ENCODE data around the gene SCAMP4.
"Not testable (repeated sequence)": the region's sequence is repeated elsewhere in the genome, so short reads cannot be mapped to it uniquely, and the experiment has no call there.

The SCAMP4 gene

DNA sequence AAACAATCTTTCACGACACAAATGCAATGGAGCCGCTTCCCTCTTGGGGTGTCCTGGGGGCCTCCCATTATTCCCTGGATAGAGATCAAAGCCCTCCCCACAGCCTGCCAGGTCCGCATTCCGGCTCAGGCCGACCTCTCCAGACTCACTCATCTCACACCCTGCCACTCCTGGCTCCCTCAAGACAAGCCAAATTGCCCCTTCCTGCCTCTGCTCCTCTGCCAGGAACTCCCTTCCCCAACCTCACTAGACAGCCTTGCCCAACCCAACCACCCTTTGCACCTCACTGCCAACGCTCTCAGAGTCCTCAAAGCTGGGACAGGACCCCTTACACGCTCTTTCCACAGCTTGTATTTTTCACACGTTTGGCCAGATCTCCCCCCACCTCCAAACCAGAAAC lies 21.4 kb upstream of the SCAMP4 start:
- no peak for DNase-seq

DNA sequence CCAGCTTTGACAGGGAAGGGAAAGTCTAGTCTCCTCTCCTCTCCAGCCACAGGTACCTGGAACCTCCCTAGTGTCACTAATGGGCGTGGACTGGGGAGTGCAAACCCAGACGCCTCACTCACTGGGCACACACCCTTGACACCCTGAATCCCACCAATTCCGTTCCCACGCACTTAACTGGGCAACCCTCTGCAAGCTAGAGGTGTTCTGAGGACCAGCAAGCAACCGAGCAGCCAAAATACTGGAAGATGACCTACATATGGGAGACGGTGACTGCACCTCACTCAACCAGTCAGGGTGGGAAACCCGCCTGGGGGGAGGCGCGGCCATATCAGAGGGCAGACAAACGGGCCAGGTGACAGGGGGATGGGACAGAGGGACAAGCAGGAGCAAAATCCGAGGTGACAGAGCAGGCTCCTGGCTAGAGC lies 20.9 kb upstream of the SCAMP4 start:
- peak; percentile 74 for DNase-seq

DNA sequence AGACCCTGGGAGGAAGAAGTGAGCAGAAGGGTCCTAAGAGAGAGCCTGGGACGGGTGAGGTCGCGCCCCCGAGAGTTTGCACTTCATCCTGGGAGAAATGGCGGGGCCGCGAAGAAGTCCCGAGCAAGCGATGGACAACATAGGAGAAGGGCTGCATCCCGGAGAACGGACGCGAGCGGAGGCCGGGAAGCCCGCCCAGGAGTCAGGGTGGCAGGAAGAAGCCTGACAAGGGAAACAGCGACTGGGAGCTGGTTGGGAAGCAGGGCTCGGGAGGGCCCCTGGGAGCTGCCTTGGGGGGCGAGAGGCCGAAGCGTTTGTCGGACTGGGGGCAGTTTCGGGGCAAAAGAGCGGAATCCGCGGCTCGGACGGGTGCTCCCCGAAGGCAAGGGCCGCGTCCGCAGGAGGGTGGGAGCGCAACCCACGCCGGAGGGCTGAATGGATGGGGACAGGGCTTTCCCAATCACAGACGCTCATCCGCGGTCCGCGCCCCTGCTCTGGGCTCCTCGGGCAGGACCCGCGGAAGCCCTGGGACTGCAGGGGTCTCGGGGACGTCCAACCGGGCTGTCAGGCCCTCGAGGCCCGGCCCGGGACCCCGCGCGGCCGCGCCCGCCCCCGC lies 20.4 kb upstream of the SCAMP4 start:
- DNase-seq = peak; percentile 48

DNA sequence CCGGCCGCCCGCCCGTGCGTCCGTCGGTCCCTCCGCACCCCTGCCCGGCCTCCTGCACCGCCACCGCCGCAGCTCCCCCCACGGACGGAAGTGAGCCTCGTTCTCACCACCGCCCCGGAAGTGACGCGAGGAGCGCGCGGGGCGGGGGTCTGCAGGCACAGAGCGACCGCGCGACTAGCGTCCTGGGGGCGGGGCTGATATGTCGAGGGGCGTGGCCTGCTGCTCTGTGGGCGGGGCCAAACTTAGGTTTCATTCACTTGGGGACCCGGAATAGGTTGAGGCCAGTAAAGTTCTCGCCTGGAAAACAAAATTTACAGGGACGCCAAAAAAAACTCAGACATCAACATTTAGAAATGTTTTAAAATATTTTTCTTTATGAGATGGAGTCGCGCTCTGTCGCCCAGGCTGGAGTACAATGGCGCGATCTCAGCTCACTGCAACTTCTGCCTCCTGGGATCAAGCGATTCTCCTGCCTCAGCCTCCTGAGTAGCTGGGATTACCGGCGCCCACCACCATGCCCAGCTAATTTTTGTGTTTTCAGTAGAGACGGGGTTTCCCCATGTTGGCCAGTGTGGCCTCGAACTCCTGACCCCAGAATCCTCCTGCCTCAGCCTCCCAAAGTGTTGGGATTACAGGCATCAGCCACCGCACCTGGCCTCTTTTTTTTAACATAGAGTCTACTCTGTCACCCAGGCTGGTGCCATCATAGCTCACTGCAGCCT lies 19.6 kb upstream of the SCAMP4 start, which contains the start of gene ABHD17A:
TSS of gene ABHD17A (minus strand) at position 99 of the 722 bp plus-strand sequence. CDS start 3,930 bp downstream, outside the sequence.
- peak; percentile 97 for DNase-seq

DNA sequence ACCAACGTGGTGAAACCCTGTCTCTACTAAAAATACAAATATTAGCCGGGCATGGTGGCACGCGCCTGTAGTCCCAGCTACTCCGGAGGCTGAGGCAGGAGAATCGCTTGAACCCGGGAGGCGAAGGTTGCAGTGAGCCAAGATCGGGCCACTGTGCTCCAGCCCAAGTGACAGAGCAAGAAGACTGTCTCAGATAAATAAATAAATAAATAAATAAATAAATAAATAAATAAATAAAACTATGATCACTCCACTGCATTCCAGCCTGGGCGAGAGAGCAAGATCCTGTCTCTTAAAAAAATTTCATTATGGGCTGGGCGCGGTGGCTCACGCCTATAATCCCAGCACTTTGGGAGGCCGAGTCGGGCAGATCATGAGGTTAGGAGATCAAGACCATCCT lies 18.8 kb upstream of the SCAMP4 start:
- not testable (repeated sequence) for DNase-seq

DNA sequence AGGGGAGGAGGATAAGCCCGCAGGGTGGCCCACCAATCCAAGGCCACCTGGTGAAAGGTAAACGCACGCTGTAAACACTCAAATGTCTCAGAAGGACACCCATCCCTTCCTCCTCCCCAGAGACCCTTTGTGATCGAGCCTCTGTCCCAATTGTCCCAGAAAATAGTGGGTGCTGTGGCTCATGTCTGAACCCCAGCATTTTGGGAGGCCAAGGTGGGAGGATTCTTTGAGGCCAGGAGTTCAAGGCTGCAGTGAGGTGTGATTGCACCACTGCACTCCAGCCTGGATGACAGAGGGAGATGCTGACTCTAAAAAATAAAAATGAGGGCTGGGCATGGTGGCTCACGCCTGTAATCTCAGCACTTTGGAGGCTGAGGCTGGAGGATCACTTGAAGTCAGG lies 16.8 kb upstream of the SCAMP4 start:
- no peak for DNase-seq

DNA sequence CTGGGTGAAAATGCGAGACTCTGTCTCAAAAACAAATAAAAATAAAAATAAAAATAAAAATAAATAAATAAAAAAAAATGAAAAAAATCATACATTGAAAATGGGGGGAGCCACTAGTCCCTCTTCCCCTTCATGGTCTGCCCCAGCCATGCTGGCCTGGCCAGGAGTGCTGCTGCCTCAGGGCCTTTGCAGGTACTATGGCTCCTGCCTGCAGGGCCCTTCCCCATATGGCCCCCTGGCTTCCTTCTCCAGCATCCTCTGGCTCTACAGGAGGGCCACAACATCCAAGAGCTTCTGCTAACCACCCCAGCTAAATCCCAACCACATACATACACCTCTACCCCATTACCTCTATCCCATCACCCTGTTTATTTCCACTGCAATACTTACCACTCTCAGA lies 15.3 kb upstream of the SCAMP4 start:
- DNase-seq = no peak

DNA sequence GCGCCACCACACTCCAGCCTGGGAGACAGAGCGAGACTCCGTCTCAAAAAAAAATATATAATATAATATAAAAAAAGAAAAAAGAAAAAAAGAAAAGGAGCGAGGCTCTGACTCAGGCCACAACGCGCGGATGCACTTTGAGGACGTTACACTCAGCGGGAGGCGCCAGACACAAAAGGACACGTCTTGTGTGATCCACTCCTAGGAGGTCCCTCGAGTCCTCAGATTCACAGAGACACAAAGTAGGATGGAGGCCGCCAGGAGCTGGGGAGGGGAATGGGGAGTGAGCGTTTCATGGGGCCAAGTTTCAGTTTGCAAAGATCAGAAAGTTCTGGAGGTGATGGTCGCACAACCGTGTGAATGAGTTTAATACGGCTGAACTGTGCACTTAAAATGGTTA lies 11.4 kb upstream of the SCAMP4 start:
- DNase-seq = no peak

DNA sequence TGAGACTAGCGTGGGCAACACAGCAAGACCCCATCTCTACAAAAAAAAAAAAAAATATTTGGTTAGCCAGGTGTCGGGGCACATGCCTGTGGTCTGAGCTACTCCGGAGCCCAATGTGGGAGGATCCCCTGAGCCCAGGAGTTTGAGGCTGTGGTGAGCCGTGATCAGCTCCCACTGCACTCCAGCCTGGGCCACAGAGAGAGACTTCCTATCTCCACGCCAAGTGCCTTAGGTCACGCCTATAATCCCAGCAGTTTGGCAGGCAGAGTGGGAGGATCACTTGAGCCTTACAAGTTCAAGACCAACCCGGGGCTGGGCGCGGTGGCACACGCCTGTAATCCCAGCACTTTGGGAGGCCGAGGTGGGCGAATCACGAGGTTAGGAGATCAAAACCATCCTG lies 8.7 kb upstream of the SCAMP4 start:
- no peak for DNase-seq

DNA sequence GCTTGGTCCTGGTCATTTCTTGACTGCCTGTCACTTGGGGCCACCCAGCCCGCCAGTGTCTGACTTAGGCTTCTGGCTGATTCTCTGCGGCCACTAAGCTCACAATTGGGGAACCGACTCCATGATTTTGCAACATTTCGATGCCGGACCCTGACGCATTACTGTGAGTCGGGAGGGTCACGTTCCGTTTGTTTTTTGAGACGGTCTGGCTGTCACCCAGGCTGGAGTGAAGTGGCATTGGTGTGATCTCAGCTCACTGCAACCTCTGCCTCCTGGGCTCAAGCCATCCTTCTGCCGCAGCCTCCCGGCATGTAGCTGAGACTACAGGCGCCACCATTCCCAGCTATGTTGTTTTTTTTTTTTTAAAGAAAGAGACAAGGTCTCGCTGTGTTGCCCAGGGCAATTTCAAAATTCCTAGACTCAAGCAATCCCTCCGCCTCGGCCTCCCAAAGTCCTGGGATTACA lies 3.2 kb upstream of the SCAMP4 start:
- DNase-seq = no peak

DNA sequence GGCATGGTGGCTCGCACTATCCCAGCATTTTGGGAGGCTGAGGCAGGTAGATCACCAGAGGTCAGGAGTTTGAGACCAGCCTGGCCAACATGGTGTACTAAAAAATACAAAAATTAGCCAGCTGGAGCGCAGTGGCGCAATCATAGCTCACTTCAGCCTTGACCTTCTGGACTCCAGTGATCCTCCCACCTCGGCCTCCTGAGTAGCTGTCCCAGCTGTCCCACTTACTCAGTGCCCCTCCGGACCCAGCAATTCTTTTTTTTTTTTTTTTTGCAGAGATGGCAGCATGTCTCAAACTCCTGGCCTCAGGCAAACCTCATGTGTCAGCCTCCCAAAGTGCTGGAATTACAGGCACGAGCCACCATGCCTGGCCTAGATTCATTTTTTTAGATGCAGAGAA lies 2.3 kb upstream of the SCAMP4 start:
- DNase-seq = no peak

DNA sequence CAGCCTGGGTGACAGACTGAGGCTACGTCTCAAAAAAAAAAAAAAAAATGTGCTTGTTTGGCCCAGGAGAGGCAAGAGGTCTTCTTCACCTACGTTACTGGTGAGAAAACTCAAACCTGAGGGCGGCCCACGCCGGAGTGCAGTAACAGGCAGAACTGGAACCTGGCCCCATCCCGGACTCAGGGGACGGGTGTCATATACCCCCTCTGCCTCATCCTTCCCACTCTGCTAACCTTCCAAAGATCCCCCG lies 414 bp upstream of the SCAMP4 start:
- DNase-seq = no peak

DNA sequence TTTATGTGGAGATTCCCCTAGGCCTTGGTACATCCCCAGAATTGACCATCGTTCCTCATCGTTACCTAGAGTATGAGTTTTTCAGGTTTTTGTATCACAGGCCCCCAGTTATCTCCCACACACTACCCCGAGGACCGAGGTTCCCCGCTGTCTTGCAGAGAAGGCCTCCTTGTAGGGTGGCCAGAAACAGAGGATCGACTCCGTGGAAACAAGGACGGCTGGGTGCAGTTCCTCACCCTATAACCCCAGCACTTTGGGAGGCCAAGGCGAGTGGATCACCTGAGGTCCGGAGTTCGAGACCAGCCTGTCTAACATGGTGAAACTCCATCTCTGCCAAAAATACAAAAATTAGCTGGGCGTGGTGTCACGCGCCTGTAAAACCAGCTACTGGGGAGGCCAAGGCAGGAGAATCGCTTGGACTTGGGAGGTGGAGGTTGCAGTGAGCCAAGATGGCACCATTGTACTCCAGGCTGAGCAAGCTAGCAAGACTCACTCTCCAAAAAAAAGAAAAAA lies 720 bp downstream of the SCAMP4 start:
- no peak for DNase-seq

DNA sequence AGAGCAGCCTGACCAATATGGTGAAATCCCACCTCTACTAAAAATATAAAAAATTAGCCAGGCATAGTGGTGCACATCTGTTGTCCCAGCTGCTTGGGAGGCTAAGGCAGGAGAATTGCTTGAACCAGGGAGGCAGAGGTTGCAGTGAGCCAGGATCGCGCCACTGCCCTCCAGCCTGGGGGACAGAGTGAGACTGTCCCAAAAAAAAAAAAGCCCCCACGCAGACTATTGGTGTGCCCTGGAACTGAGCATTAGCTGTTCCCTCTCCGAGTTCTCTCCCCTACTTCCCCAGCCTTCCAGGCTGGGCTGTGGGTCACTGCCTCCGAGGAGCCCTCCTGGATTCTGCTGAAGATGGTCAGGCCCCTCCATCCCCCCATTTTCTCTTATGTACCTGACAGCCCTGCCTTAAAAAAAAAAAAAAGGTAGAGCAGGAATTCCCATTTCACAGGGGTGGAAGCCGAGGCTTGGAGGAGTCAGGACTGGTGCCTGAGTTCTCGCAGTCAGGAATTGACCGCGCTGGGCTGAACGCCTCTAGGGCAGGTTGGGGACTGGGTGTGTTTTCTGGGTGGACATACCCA lies 1.9 kb downstream of the SCAMP4 start:
- no peak for DNase-seq

DNA sequence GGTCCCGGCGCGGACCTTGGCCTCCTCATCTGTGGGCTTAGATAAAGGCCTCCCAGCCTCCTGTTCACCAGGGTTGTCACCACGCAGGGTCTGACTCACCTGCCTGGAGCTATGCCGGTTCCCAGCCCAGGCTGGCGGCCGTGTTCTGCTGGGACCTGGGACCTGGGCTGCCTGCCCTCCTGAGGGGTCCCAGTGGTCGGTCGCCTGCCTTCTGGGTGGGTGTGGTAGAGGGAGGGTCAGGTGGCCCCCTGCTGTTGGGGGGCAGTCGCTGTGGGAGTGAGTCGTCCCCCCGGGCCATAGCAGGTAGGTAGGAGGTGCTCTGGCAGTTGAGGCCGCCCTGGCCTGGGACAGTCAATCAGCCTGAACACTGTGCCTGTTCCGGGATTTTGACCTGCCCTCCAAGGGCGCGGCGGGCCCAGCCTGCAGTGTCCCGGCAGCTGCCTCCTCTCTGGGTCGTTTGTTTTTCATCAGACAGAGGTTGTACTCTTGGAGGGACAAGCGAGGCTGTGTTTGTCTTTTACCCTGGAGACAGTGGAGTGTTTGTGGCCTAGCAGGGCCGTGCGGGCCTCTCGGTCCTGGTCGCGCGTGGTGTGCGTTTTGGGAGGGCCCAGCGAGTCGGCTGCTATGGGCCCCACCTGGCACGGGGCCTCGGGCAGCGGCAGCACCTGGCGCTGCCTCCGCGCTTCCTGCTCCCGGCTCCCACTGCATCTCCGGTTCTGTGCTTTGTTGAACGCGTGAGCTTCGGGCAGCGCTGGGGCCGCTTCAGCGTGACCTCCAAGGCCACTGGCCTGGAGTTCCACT lies 2.6 kb downstream of the SCAMP4 start:
- no peak for DNase-seq

DNA sequence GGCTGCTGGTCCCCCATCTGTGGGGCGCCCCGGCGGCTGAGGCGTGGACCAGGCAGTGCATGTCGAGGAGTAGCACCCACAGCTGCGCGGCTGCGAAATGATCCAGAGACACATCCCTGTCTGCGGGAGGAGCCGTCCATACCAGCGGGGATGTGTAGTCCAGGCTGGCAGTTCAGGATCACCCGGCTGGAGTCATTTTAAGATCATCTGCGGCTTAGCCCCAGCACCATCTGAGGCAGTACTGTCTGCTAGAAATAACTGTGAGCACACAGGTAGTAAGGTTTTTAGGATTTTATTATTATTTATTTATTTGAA lies 3.1 kb downstream of the SCAMP4 start:
- no peak for DNase-seq

DNA sequence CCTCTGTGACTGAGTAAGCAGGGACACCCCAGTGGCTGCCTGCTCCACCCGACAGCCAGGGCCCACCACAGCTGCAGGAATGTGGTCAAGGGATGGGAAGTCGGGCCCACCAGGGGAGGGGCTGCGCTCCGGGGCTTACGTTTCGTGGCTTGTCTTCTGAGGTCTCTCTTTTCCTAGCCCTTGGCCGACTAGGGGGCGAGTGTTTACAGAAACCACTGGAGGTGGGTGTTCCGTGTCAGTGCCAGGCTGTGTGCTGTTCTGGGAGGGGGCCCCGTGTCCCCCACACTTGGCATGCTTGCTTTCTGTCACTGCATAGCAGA lies 4.5 kb downstream of the SCAMP4 start:
- no peak for DNase-seq

DNA sequence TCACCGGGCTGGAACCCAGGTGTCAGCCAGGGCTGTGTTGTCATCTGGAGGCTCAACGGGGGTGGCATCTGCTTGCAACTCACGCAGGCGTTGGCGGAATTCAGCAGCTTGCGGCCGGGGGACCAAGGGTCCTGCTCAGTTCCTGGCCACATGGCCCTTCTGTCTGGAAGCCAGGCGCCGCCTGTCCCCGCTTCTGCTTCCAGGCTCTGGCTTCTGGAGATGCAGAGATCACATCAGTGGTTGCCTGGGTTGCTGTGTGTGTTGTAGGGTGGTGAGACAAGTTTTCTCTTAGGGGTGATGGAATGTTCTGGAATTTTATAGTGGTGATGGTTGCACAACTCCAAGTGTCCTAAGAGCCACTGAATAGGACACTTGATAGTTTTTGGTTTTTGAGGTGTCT lies 5.0 kb downstream of the SCAMP4 start:
- DNase-seq = no peak

DNA sequence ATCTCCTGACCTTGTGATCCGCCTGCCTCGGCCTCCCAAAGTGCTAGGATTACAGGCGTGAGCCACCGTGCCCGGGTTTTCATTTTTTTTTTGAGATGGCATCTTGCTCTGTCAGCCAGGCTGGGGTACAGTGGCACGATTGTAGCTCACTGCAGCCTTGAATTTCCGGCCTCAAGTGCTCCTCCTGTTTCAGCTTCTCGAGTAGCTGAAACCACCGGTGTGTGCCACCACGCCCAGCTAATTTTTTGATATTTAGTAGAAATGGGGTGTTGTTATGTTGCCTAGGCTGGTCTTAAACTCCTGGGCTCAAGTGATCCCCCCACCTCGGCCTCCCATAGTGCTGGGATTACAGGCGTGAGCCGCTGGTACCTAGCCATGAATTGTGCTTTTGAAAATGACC lies 5.9 kb downstream of the SCAMP4 start:
- DNase-seq = peak; percentile 54

DNA sequence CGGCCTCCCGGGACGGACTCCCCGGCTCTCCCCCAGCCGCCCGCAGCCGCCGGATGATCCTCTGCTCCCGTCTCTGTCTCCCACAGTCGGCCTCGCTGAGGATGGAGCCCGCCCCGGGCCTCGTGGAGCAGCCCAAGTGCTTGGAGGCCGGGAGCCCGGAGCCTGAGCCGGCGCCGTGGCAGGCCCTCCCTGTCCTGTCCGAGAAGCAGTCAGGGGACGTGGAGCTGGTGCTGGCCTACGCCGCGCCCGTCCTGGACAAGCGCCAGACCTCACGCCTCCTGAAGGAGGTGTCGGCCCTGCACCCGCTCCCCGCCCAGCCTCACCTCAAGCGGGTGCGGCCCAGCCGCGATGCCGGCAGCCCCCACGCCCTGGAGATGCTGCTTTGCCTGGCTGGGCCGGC lies 6.8 kb downstream of the SCAMP4 start:
- no peak for DNase-seq

DNA sequence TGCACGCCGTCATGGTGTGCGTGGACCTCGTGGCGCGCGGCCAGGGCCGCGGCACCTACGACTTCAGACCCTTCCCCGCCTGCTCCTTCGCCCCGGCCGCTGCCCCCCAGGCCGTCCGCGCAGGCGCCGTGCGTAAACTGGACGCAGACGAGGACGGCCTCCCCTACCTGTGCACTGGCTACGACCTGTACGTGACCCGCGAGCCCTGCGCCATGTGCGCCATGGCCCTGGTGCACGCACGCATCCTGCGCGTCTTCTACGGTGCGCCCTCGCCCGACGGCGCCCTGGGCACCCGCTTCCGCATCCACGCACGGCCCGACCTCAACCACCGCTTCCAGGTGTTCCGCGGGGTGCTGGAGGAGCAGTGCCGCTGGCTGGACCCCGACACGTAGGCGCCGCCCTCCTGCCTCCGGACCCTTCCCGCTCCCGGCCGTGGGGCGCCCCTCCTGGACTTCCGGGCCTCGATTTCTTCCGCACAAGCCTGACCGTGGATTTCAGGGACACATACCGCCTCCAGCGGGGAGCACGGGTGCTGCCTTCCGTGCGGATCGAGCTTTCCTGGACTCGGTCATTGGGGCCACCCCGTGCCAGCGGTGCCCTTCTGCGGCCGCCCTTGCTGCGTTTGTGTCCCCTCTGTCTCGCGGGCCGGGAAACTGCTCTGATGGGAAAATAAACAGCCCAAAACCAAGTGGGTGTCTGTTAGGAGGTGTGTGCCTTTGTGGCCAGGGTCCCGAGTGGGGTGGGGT lies 7.7 kb downstream of the SCAMP4 start:
- DNase-seq = no peak

DNA sequence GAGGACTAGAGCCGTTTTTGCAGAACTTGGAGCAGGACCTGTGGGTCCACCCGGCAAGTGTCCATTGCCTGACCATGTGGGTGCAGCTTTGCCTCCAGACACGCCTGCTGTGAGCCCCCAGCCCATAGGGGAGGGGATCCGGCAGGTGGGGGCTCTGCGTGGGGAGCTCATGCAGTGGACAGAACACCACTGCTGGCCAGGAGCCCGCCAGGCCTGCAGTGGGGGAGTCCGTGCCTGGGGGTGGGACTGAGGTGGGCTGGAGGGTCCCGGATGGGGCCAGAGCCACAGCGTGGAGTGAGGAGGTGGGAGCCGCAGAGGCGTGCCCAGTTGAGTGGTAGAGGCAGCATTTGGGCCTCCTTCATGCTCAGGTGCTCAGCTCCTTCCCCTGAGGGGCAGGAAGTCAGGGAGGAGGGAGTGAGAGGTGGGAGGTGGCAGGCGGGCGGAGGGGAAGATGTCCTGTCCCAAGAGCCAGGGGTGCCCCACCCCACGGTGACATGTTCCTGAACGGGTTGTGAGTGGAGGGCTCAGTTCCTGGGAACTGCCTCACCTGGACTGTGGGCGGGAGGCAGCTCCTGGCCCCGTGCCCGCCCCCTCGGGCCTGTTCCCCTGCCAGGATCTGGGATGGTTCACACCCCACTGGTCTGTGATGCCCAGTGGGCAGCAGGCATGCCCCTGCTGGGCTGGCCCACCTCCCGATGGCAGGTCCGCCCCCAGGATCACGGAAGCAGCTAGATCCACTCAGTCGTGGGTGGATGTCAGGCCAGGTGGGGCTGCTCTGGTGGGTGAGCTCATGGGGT lies 8.8 kb downstream of the SCAMP4 start:
- DNase-seq = no peak
